ENCODE measurements around the gene TSGA10IP.

GRCh38 chr11:65965986-65966762 lies 20.9 kb downstream of the TSGA10IP start:
- TF ChIP-seq, protein P1, sequence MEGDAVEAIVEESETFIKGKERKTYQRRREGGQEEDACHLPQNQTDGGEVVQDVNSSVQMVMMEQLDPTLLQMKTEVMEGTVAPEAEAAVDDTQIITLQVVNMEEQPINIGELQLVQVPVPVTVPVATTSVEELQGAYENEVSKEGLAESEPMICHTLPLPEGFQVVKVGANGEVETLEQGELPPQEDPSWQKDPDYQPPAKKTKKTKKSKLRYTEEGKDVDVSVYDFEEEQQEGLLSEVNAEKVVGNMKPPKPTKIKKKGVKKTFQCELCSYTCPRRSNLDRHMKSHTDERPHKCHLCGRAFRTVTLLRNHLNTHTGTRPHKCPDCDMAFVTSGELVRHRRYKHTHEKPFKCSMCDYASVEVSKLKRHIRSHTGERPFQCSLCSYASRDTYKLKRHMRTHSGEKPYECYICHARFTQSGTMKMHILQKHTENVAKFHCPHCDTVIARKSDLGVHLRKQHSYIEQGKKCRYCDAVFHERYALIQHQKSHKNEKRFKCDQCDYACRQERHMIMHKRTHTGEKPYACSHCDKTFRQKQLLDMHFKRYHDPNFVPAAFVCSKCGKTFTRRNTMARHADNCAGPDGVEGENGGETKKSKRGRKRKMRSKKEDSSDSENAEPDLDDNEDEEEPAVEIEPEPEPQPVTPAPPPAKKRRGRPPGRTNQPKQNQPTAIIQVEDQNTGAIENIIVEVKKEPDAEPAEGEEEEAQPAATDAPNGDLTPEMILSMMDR (IDR thresholded peaks at IDR 0.05 in 2 of 3, conservative IDR thresholded peaks at IDR 0.05 in 1 of 3; ENCODE audit: borderline replicate concordance in 1 of 3, insufficient read depth in 1 of 3, low read depth in 2 of 3, low read length in 2 of 3): no peak
- TF ChIP-seq ZBTB33 (IDR thresholded peaks at IDR 0.05; ENCODE audit: extremely low read depth, insufficient replicate concordance, low read length): no peak
- no peak for TF ChIP-seq POLR2A (IDR thresholded peaks at IDR 0.05; ENCODE audit: borderline replicate concordance, extremely low read depth, insufficient read depth, insufficient read length)
